NCI-H226 (cell line): Measurements from ENCODE around the gene FNDC10.

ENCODE experiments used
- DNase-seq: peaks from one replicate; pipeline ENCODE4 v3.0.0-alpha.2; 2015

The FNDC10 gene

DNA sequence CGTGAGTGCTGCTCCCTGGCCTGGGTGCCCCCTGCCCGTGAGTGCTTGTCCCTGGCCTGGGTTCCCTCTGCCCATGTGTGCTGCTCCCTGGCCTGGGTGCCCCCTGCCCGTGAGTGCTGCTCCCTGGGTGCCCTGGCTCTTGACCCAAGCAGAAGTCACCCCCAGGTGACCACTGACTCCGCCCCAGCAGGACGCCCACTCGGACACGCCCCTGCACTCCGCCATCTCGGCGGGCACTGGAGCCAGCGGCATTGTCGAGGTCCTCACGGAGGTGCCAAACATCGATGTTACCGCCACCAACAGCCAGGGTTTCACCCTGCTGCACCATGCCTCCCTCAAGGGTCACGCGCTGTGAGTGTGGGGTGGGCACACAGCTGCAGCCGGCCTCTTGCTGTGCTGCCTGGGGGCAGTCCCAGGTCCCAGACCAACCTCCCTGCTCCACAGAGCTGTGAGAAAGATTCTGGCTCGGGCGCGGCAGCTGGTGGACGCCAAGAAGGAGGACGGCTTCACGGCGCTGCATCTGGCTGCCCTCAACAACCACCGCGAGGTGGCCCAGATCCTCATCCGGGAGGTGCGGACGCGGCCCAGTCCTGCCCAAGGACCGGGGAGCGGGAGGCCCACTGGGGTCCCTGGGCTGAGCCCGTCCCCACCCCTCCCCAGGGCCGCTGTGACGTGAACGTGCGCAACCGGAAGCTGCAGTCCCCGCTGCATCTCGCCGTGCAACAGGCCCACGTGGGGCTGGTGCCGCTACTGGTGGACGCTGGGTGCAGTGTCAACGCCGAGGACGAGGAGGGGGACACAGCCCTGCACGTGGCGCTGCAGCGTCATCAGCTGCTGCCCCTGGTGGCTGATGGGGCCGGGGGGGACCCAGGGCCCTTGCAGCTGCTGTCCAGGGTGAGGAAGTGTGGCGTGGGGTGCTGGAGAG lies 28.2 kb upstream of the FNDC10 start:
- DNase-seq: no peak

- DNase-seq: no peak
These were observed 27.4 kb upstream of the FNDC10 start for GRCh38 chr1:1627261-1627828.

DNA sequence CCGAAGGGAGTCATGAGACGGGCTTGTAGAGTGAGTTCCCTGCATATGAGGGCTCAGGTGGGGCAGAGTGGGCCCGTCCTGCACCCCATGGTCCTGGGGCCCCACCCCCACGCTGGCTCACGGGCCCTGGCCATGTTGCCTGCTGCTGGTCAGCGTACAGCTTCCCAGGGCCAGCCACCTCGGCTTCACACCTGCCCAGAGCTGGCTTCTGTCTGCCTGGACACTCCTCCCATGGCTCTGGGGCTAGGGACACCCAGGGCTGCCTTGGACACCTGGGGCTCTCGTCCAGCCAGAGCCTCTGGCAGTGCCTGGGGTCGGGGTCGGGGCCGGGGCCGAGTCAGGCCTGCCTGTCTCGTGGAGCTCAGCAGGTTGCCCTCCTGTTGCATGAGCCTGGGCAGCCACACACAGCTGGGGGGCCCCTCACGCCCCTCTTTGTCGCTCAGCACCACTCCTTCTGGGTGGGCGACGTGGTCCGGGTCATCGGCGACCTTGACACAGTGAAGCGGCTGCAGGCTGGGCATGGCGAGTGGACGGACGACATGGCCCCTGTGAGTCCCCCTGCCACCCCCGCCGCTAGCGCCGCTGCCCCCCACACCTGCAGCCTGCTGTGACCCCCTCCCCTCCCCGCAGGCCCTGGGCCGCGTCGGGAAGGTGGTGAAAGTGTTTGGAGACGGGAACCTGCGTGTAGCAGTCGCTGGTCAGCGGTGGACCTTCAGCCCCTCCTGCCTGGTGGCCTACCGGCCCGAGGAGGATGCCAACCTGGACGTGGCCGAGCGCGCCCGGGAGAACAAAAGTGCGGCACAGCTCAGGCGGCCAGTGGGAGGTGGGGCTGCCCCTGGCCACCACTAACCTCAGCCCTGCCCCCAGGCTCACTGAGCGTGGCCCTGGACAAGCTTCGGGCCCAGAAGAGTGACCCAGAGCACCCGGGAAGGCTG lies 26.5 kb upstream of the FNDC10 start:
- no peak for DNase-seq

DNA sequence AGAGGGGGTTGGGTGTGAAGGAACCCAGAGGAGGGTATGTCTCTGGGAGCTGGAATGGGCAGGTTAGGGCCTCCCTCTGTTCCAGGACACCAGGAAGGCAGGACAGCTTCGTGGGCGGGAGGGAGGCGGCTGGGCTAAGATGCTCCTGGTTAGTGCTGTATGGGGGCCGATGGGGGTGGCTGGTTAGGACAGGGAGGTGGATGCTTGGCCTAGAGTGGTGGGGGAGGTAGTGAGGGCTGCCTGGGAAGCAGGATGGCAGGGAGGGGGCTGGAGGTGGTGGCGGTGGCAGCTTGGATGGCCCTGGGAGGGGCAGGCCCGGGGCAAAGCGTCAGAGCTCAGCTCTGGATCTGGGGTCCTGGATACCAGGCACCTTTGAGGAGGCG lies 25.9 kb upstream of the FNDC10 start:
- no peak for DNase-seq

DNA sequence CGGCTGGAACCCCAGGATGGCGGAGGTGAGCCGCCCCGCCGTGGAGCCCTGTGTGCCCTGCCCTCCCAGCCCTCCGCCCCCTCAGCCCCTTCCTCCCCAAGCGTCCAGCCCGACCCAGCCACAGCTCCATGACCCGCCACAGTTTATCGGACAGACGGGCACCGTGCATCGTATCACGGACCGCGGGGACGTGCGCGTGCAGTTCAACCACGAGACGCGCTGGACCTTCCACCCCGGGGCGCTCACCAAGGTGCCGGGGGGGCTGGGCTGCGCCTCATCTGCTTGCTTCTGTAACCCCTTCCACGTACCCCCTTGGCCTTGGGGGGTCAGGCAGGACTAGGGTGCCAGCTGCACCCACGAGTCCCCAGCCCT lies 25.5 kb upstream of the FNDC10 start:
- DNase-seq: no peak

DNA sequence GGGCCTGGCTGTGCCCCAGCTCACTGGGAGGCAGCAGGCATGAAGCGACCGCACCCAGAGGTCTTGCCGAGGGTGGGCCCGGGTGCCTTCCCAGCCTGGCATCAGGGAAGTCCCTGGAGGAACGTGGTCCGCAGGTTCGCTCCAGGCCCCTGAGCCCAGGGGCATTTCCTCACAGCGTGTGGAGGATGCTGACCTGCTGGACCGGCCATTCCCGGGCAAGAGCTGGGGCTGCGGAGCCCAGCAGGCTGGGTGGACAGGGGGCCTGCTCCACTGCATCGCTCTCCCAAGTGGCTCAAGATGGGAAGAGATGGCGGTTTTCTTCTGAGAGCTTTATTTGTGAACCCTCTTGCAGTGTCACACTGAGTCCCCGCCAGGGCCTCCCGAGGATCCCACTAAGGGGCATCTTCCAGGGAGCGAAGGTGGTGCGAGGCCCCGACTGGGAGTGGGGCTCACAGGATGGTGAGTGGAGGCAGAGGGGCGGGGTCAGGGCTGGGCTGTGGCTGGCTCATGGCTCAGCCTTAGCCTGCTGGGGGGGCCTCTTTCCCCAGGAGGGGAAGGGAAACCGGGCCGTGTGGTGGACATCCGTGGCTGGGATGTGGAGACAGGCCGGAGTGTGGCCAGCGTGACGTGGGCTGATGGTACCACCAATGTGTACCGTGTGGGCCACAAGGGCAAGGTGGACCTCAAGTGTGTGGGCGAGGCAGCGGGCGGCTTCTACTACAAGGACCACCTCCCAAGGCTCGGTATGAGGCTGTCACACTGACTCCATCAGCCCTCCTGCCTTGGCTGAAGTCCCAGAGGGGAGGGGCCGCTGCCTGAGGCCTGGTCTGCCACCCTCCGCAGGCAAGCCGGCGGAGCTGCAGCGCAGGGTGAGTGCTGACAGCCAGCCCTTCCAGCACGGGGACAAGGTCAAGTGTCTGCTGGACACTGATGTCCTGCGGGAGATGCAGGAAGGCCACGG lies 24.8 kb upstream of the FNDC10 start:
- no peak for DNase-seq

DNA sequence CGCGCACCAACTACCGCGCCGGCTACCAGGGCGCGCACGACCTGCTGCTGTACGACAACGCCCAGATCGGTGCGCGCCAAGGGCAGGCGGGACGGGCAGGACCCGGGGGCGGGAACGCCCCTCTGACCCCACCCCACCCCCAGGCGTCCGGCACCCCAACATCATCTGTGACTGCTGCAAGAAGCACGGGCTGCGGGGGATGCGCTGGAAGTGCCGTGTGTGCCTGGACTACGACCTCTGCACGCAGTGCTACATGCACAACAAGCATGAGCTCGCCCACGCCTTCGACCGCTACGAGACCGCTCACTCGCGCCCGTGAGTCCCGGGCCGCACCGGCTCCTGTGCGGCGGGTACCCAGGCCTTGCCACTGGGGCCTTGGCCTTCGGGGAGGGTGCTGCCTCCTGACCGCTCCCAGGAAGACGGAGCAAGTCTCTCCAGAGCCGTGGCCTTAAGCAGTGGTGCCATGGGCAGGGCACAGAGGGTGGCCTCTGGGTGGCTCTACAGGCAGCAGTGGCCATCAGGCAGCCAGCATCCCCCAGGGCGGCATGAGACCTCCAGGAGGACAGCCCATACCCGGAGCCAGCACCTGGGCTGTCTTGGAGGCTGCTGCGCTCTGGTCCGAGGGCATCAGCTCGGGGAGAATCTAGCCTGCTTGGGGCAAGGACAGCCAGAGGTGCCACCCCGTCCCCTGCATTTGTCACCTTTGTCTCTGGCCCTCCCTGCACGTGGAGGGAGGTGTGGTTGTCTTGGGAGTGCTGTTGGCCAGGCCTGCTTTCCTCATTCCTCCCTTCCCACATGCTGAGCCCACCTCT lies 23.9 kb upstream of the FNDC10 start:
- no peak for DNase-seq

GRCh38 chr1:1623181-1623630 lies 23.3 kb upstream of the FNDC10 start:
- no peak for DNase-seq

- no peak for DNase-seq
These were observed 22.8 kb upstream of the FNDC10 start for GRCh38 chr1:1622788-1623094.

GRCh38 chr1:1622010-1622787 lies 22.3 kb upstream of the FNDC10 start:
- no peak for DNase-seq

- DNase-seq: no peak
These were observed 21.5 kb upstream of the FNDC10 start for GRCh38 chr1:1621173-1622009.

DNA sequence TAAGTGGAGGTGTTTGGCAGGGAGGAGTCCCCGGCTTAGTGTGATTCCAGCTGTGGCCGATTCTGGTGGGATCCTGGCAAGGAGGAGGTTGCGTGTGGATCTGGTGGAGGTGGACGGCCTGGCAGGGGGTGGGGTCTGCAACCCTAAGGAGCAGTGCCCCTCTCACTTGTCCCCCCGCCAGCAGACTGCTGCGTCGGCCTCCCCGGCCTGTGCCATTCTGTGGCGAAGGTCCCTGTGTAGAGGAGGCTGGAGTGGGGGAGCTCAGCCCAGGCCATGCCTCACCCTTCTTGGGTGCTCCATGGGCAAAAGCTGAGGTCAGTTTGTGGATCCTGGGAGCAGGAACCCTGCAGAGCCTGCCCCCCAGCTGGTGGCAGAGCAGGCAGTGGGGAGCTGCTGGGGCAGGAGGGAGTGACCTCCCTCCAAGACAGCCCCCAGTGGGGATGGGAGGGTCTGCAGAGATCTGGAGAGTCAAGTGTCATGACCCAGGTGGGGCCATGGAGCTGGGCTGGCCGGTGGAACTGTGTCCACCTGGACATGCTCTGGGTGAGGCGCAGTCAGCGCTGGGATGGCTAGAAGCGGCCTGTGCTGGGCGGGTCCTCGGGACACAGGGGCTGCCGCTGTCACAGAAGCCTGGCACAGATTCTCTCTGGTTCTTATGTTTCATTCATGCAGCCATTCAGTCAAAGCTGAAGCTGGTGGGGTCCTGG lies 20.7 kb upstream of the FNDC10 start:
- no peak for DNase-seq

- DNase-seq: no peak
These were observed 20.0 kb upstream of the FNDC10 start for GRCh38 chr1:1619917-1620361.

DNA sequence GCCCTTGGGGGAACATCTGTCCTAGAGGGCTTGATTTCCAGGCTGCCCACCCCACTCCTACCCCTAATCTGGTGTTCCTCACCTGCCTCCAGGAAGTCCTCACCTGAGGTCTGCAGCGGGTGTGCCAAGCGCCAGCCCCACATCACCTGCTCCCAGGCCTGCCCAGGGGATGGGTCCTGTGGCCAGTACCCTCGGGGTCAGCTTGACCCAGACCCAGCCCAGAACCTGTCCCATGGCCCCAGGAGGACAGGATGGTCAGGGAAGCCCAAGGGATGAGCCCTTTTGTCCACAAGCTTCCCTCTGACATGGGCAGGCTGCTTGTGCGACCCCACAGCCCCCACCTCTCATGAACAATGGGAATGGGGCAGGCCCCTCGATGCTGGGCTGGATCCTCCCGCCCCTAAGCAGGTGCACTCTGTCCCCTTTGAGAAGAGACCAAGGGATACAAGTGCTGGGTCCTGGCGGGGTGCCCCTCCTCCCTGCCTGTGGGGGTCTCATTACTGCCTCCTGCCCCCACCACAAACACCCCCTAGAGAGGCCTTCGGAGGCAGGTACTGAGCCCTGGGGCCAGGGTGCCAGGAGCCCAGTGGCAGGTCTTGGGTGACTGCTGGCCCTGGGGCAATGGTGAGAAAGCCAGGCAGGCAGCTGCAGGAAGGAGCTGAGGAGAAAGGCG lies 18.6 kb upstream of the FNDC10 start:
- DNase-seq: no peak

DNA sequence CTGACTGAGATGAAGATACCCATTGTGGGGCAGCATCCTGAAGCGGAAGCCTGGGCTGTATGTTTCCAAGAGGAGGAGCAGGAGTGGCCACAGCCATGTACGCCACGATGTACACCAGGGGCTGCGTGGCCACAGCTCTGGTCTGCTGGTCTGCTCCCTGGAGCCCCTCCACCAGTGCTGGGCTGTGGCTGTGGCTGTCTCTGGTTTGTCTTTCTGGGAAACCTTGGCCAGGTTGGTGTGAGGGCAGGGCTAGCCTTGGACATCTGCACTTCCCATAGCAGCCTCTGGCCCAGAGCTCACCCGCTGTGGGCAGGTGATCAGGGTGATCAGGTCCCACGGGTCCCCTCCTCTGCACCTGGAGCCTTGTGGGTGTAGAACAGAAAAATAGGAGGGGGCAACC lies 18.0 kb upstream of the FNDC10 start:
- no peak for DNase-seq

DNA sequence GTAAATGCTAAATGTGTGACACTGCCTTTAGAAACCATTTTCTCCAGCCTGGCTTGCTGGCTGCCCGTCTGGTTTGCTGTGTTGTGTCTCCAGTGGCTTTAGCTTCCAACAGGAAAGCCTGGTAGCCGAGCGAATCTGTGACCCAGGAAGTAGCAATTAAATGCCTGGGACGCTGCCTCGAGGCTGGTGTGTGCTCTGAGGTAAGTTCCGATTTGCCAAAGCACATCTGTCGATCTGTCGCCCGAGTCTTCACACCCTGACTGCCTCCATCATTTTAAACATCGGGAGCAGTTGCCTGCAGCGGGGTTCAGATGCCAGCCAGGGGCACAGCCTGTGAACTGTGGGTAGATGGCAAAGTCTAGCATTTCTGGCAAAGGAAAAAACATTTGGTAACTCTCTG lies 17.6 kb upstream of the FNDC10 start:
- no peak for DNase-seq

- no peak for DNase-seq
These were observed 16.9 kb upstream of the FNDC10 start for GRCh38 chr1:1616838-1617237.

GRCh38 chr1:1616045-1616790 lies 16.3 kb upstream of the FNDC10 start:
- DNase-seq: no peak
